ENCODE results near the gene RASL10A. TPM values are rescaled to one million over a fixed set of nuclear protein-coding genes. Genes with fewer than 3 reads are reported as not detected.

Gene RASL10A
- total and polyA plus RNA-seq, 5 experiments from 2014 or later, result 0.49 to 1.3 TPM; not detected in 3

DNA sequence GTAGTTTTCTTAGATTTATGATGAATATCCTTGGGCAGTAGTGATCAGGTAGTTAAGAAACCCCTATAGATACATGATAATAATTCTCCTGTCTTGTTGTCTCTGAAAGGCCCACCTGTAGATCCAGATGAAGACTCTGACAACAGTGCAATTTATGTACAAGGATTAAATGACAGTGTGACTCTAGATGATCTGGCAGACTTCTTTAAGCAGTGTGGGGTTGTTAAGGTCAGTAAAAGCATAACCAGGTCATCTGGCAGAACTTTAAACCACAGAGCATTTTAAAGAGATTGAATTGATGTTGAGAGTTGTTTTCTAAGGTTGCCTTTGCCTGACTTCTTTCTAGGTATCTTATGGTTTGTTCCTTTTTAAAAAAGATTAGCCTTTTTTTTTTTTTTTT is 23.1 kb downstream of the RASL10A start:
- Mint-ChIP-seq H3K27ac (peak overlapping the region in 1 of 10 donors; percentile 39), H3K4me1 (peaks cover 10 to 20% (median 16%) of the 10 kb centered on the region in 4 donors), H3K36me3 (peaks cover 15 to 97% (median 23%) of the 10 kb centered on the region in 3 donors), H3K4me3 (no peak overlapping the region), H3K9me3 (no peaks in the 10 kb centered on the region), H3K27me3 (no peaks in the 10 kb centered on the region)
- ATAC-seq (no peak), DNase-seq (no peak)
- POLR2A ChIA-PET, result no interaction called here

DNA sequence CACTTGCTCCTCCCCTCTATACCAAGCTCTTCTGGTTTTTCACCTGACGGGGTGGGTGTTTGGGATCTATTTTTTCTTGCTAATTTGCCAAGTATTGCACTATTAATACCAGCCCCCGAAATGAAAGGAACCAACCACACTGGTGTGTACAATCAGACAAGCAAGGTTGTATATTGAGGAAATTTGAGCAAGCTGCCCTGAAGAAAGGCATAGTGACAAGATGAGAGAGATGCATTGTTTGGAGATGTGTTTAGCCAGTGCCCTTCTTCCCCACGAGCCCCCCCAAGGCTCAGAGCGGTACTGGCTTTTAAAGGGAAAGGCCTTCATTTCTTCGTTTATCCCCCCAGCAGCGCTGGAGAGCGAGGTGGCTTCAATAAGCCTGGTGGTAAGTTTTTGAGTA is 24.3 kb downstream of the RASL10A start:
- Mint-ChIP-seq H3K27me3 (no peaks in the 10 kb centered on the region), H3K4me1 (peaks cover 14 to 26% (median 21%) of the 10 kb centered on the region in 4 donors), H3K27ac (peak overlapping the region in 4 of 10 donors; percentile 7 to 64 (median 26)), H3K9me3 (no peaks in the 10 kb centered on the region), H3K4me3 (no peak overlapping the region), H3K36me3 (peaks cover 15 to 98% (median 31%) of the 10 kb centered on the region in 3 donors)
- ATAC-seq (no peak), DNase-seq (no peak)
- POLR2A ChIA-PET, result no interaction called here

- Mint-ChIP-seq H3K9me3 (no peaks in the 10 kb centered on the region), H3K4me3 (no peak overlapping the region), H3K4me1 (peaks cover 12 to 31% (median 21%) of the 10 kb centered on the region in 4 donors), H3K27ac (peak overlapping the region in 1 of 10 donors; percentile 61), H3K27me3 (no peaks in the 10 kb centered on the region), H3K36me3 (peaks cover 15 to 98% (median 29%) of the 10 kb centered on the region in 3 donors)
- POLR2A ChIA-PET, result no interaction called here
- DNase-seq, result no peak
- no peak for ATAC-seq
Measured at GRCh38 chr22:29290061-29290460, 25.4 kb downstream of the RASL10A start.

DNA sequence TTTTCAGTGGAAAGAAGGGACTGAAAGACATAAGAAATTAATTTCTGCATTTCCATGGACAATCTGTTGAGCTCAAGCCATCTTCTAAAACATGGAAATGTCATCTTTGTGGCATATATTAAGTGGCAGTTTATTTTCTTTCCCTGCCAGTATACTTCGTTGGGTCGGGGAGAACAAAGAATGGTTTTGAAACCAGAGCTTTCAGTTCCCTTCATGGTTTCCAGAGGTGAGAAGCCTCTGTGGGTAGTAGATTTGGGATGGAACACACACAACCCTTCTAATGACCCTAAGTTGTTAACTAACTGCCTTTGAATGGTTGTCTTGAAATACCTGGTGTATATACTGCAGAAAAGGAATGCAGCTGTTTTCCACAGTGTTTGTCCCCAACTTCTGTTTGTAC is 26.7 kb downstream of the RASL10A start:
- POLR2A ChIA-PET, result no interaction called here
- H3K4me1 Mint-ChIP-seq, result peaks cover 12 to 37% (median 22%) of the 10 kb centered on the region in 4 donors
- no peaks in the 10 kb centered on the region for H3K27me3 Mint-ChIP-seq
- peak overlapping the region in 5 of 10 donors; percentile 7 to 81 (median 37) for H3K27ac Mint-ChIP-seq
- H3K36me3 Mint-ChIP-seq, result peaks cover 15 to 96% (median 36%) of the 10 kb centered on the region in 3 donors
- H3K9me3 Mint-ChIP-seq, result no peaks in the 10 kb centered on the region
- ATAC-seq, result no peak
- DNase-seq, result no peak
- peak overlapping the region in 1 of 10 donors; percentile 8 for H3K4me3 Mint-ChIP-seq

- Mint-ChIP-seq H3K4me3 (peak overlapping the region in 1 of 10 donors; percentile 39), H3K27ac (peak overlapping the region in 2 of 10 donors; percentile 43 to 60), H3K4me1 (peaks cover 13 to 51% (median 25%) of the 10 kb centered on the region in 4 donors), H3K9me3 (no peaks in the 10 kb centered on the region), H3K27me3 (no peaks in the 10 kb centered on the region), H3K36me3 (peaks cover 0 to 98% (median 44%) of the 10 kb centered on the region in 3 donors)
- POLR2A ChIA-PET, result no interaction called here
- no peak for ATAC-seq
- DNase-seq, result no peak
Measured at GRCh38 chr22:29284196-29284595, 31.3 kb downstream of the RASL10A start.

DNA sequence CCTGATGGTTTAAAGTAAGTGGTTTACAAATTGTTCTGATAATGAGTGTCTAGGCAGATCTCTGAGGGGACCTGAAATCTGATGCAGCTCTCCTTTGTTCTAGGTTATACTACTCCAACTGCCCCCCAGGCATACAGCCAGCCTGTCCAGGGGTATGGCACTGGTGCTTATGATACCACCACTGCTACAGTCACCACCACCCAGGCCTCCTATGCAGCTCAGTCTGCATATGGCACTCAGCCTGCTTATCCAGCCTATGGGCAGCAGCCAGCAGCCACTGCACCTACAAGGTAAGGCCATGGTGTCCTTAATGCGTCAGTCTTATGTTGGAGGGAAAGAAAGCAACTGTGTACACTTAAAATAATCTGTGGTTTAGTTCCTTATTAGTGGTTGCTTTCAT is 37.6 kb downstream of the RASL10A start:
- ATAC-seq (no peak), DNase-seq (no peak)
- Mint-ChIP-seq H3K27me3 (no peaks in the 10 kb centered on the region), H3K9me3 (no peaks in the 10 kb centered on the region), H3K4me1 (peaks cover 24 to 72% (median 64%) of the 10 kb centered on the region in 4 donors), H3K27ac (peak overlapping the region in 4 of 10 donors; percentile 14 to 58 (median 26)), H3K4me3 (no peak overlapping the region), H3K36me3 (peaks cover 5 to 98% (median 29%) of the 10 kb centered on the region in 3 donors)
- POLR2A ChIA-PET, result interaction anchor here (1.8 kb wide), 1 partner anchor 9 kb away, joined by 4 read pairs; no protein-coding TSS in a partner anchor

DNA sequence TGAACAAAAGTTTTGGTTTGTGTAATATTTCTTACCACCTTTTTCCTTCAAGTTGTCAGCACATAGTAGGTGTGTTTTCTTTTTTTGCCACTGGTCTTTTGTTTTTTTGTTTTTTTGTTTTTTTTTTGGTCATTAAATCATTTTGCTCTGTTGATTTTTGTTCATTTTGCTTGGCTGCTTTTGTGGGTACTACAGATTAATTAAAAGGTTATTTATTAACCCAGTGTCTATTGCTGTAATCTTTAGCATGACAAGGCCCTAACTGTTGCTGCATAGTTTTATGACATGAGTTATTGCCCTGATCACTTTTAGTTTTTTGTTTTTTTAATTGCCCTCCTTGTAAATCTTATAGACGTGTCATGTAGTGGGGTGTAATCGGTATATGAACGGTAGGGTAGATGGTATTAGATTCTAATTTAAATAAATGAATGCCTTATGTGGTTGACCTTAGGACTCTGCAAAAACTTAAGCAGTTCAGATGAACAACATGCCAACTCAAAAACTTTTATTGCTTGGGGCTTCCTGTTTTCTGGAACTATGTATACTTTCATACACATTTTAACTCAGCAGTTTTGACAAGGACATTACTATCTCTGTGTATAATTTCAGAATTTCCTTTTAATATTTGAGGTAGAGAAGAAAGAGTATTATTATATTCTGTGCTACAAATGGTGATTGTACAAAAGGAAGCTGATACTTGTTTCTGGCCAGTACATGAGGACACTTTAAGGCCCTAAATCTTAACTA is 39.5 kb downstream of the RASL10A start:
- no peaks in the 10 kb centered on the region for H3K27me3 Mint-ChIP-seq
- H3K4me3 Mint-ChIP-seq, result peak overlapping the region in 5 of 10 donors; percentile 20 to 37 (median 25)
- POLR2A ChIA-PET, result interaction anchor here (1.8 kb wide), 1 partner anchor 7 kb away, joined by 4 read pairs; no protein-coding TSS in a partner anchor
- peaks cover 34 to 81% (median 78%) of the 10 kb centered on the region in 4 donors for H3K4me1 Mint-ChIP-seq
- ATAC-seq (no peak), DNase-seq (no peak)
- peak overlapping the region in 6 of 10 donors; percentile 3 to 80 (median 28) for H3K27ac Mint-ChIP-seq
- H3K36me3 Mint-ChIP-seq, result peaks cover 5 to 95% (median 23%) of the 10 kb centered on the region in 3 donors
- H3K9me3 Mint-ChIP-seq, result no peaks in the 10 kb centered on the region

- no peak for DNase-seq
- Mint-ChIP-seq H3K27ac (peak overlapping the region in 5 of 10 donors; percentile 16 to 58 (median 47)), H3K9me3 (no peaks in the 10 kb centered on the region), H3K4me3 (peak overlapping the region in 3 of 10 donors; percentile 10 to 29 (median 25)), H3K4me1 (peaks cover 36 to 86% (median 84%) of the 10 kb centered on the region in 4 donors), H3K27me3 (no peaks in the 10 kb centered on the region), H3K36me3 (peaks cover 5 to 92% (median 23%) of the 10 kb centered on the region in 3 donors)
- POLR2A ChIA-PET, result no interaction called here
- no peak for ATAC-seq
Measured at GRCh38 chr22:29275167-29275566, 40.3 kb downstream of the RASL10A start.

- Mint-ChIP-seq H3K27ac (peak overlapping the region in 6 of 10 donors; percentile 9 to 79 (median 40)), H3K4me3 (peak overlapping the region in 7 of 10 donors; percentile 84 to 99 (median 95)), H3K4me1 (peaks cover 39 to 90% (median 83%) of the 10 kb centered on the region in 4 donors), H3K27me3 (peaks cover 0 to 3% (median 0%) of the 10 kb centered on the region in 5 donors), H3K36me3 (peaks cover 11 to 66% (median 15%) of the 10 kb centered on the region in 3 donors), H3K9me3 (peaks cover 0 to 3% (median 0%) of the 10 kb centered on the region in 9 donors)
- POLR2A ChIA-PET, result no interaction called here
- ATAC-seq (no peak), DNase-seq (no peak)
Measured at GRCh38 chr22:29272624-29273023, 42.9 kb downstream of the RASL10A start.

DNA sequence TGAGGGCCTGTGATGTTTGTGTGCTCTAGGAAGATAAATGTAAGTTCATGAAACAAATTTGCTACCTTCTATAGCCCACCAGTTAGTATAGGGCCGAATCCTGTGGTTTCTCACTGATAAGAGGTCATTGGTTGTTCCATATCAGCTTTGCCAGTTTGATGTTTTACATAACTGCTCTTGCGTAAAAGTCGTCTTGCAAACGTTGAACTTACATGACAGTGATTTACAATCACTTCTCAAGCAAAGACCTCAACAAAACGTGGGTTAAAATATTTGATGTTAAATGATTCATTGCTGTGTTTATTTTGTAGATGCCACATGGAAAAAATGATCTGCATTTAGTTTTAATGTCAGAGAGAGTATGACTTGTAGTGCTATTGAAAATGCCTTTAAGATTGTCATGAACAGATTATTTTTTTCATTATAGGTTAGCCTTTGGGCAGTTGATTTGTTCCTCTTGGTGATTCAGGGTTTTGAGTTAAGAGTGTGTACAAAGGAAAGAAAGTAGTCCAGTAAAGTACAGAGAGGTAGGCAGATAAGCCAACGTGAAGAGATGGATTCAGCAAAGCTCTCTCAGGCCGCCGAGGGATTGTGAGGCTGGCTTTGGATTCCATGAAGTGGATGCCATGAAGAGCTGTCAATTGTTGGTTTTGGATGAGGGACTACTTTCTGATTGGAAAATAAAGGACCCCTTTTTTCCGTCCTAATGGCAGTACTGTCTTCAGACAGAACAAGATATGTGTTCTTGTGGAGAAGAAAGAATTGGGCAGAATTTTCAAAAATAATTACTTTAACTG is 44.8 kb downstream of the RASL10A start:
- peaks cover 0 to 3% (median 0%) of the 10 kb centered on the region in 9 donors for H3K9me3 Mint-ChIP-seq
- ATAC-seq (no peak), DNase-seq (no peak)
- POLR2A ChIA-PET, result interaction anchor here (0.9 to 1.7 kb wide), 4 partner anchors 9 to 471 kb away, joined by 3 to 5 read pairs (median 4); partner anchors contain the start of gene XBP1
- peaks cover 5 to 48% (median 15%) of the 10 kb centered on the region in 3 donors for H3K36me3 Mint-ChIP-seq
- H3K4me1 Mint-ChIP-seq, result peaks cover 45 to 89% (median 81%) of the 10 kb centered on the region in 4 donors
- H3K27ac Mint-ChIP-seq, result peak overlapping the region; percentile 68 to 100 (median 90)
- H3K27me3 Mint-ChIP-seq, result peaks cover 0 to 3% (median 0%) of the 10 kb centered on the region in 5 donors
- H3K4me3 Mint-ChIP-seq, result peak overlapping the region; percentile 90 to 99 (median 96)

GRCh38 chr22:29269731-29270474 is 45.6 kb downstream of the RASL10A start:
- H3K27ac Mint-ChIP-seq, result peak overlapping the region; percentile 94 to 100 (median 97)
- H3K4me3 Mint-ChIP-seq, result peak overlapping the region; percentile 90 to 99 (median 96)
- POLR2A ChIA-PET, result interaction anchor here (0.9 to 1.7 kb wide), 5 partner anchors 9 to 470 kb away, joined by 3 to 5 read pairs (median 3); partner anchors contain the start of gene XBP1
- peaks cover 43 to 81% (median 73%) of the 10 kb centered on the region in 4 donors for H3K4me1 Mint-ChIP-seq
- peak in 1 of 10 donors; percentile 9 for DNase-seq
- peaks cover 5 to 41% (median 10%) of the 10 kb centered on the region in 3 donors for H3K36me3 Mint-ChIP-seq
- no peak for ATAC-seq
- H3K27me3 Mint-ChIP-seq, result peaks cover 0 to 3% (median 0%) of the 10 kb centered on the region in 5 donors
- H3K9me3 Mint-ChIP-seq, result peaks cover 0 to 3% (median 0%) of the 10 kb centered on the region in 9 donors
